GM12801 (cell line): ENCODE results near the gene ZNF138.

Experiments
- CTCF ChIP-seq: IDR thresholded peaks from one replicate; pipeline ENCODE4 v1.5.1; 2011; ENCODE audit warnings: control low read depth; ENCODE audit not compliant: insufficient read length; ENCODE audit errors: extremely low read depth

The ZNF138 gene

GRCh38 chr7:64811767-64812166, 17.5 kb downstream of the ZNF138 start:
- TF ChIP-seq CTCF: no peak

GRCh38 chr7:64830926-64831325, 36.7 kb downstream of the ZNF138 start:
- TF ChIP-seq CTCF: no peak

GRCh38 chr7:64832136-64832535, 37.9 kb downstream of the ZNF138 start:
- no peak for TF ChIP-seq CTCF

GRCh38 chr7:64834989-64835388, 40.8 kb downstream of the ZNF138 start:
- no peak for TF ChIP-seq CTCF

- no peak for TF ChIP-seq CTCF
These were observed 44.5 kb downstream of the ZNF138 start for GRCh38 chr7:64838691-64839090.

- no peak for TF ChIP-seq CTCF
These were observed 45.7 kb downstream of the ZNF138 start for GRCh38 chr7:64839910-64840309.

- TF ChIP-seq CTCF: no peak
These were observed 55.2 kb downstream of the ZNF138 start for GRCh38 chr7:64849250-64849923.
